ENCODE measurements around the gene ENSA. TPM values are rescaled to one million over a fixed set of nuclear protein-coding genes. Genes with fewer than 3 reads are reported as not detected.

Gene ENSA
- total and polyA plus RNA-seq, 2 experiments from 2014 or later = 114 to 200 TPM

DNA sequence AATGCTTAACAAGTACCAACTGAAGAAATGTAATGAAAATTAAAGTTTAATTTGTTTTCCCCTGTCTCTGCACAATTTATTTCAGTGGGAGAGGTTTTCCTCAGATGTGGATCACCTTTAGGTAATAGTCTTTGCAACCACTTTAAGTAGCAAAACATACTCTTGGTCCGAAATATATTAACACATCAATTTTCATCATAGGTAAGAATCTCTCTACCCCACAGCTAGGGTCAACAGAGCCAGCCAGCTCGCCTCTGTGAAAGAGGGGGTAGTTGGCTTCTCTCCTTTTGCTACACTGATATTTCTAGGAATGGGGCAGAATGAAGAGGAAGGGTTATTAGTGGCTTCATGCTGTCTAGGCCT is 25.2 kb downstream of the ENSA start:
- TF ChIP-seq JUNB (IDR thresholded peaks at IDR 0.05; ENCODE audit: unreplicated experiment) (no peak), NANOG (IDR thresholded peaks at IDR 0.05; ENCODE audit: borderline replicate concordance) (no peak), CREB1 (CRISPR knock-in tag; IDR thresholded peaks at IDR 0.05; ENCODE audit: low read depth) (no peak), POLR2AphosphoS5 (IDR thresholded peaks at IDR 0.05; ENCODE audit: low read depth) (no peak), ZNF114 (CRISPR knock-in tag; IDR thresholded peaks at IDR 0.05) (no peak), EZH2 (IDR thresholded peaks at IDR 0.05; ENCODE audit: low read depth, unreplicated experiment) (no peak)
- TF ChIP-seq, protein P1, sequence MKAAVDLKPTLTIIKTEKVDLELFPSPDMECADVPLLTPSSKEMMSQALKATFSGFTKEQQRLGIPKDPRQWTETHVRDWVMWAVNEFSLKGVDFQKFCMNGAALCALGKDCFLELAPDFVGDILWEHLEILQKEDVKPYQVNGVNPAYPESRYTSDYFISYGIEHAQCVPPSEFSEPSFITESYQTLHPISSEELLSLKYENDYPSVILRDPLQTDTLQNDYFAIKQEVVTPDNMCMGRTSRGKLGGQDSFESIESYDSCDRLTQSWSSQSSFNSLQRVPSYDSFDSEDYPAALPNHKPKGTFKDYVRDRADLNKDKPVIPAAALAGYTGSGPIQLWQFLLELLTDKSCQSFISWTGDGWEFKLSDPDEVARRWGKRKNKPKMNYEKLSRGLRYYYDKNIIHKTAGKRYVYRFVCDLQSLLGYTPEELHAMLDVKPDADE (IDR thresholded peaks at IDR 0.05) = no peak
- TF ChIP-seq, protein P2, sequence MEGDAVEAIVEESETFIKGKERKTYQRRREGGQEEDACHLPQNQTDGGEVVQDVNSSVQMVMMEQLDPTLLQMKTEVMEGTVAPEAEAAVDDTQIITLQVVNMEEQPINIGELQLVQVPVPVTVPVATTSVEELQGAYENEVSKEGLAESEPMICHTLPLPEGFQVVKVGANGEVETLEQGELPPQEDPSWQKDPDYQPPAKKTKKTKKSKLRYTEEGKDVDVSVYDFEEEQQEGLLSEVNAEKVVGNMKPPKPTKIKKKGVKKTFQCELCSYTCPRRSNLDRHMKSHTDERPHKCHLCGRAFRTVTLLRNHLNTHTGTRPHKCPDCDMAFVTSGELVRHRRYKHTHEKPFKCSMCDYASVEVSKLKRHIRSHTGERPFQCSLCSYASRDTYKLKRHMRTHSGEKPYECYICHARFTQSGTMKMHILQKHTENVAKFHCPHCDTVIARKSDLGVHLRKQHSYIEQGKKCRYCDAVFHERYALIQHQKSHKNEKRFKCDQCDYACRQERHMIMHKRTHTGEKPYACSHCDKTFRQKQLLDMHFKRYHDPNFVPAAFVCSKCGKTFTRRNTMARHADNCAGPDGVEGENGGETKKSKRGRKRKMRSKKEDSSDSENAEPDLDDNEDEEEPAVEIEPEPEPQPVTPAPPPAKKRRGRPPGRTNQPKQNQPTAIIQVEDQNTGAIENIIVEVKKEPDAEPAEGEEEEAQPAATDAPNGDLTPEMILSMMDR (conservative IDR thresholded peaks at IDR 0.05; ENCODE audit: low read depth in 2 of 2) = no peak
- ATAC-seq = no peak
- no peak overlapping the region for H3K4me3 ChIP-seq
- H2AFZ ChIP-seq = no peak overlapping the region
- no peaks in the 10 kb centered on the region for H3K27me3 ChIP-seq (ENCODE audit: insufficient read depth)
- DNase-seq (ENCODE audit: low spot score) = no peak
- H3K4me3 Mint-ChIP-seq = peak overlapping the region; percentile 22; the same call in 2 of the 3 replicates
- no peaks in the 10 kb centered on the region for H4K20me1 ChIP-seq (replicated peaks; ENCODE audit: insufficient read depth)
- H3K9me2 ChIP-seq (ENCODE audit: insufficient read depth) = peaks cover 4% of the 10 kb centered on the region; the same call in 1 of the 2 replicates
- H3F3A ChIP-seq (replicated peaks; ENCODE audit: low read depth) = peaks cover 8% of the 10 kb centered on the region
- no peaks in the 10 kb centered on the region for H3K27me3 Mint-ChIP-seq (ENCODE audit: insufficient read depth, low read depth, poor library complexity)
- no peaks in the 10 kb centered on the region for H3K36me3 ChIP-seq (ENCODE audit: insufficient read depth)
- H3K4me1 Mint-ChIP-seq = peaks cover 17% of the 10 kb centered on the region
- peaks cover 14% of the 10 kb centered on the region; the same call in 2 of the 3 replicates for H3K36me3 Mint-ChIP-seq (ENCODE audit: low read depth)
- no peaks in the 10 kb centered on the region for H3K9me3 Mint-ChIP-seq
- H3K27ac ChIP-seq (ENCODE audit: low read depth) = peak overlapping the region; percentile 84
- peak overlapping the region; percentile 7 for H3K4me2 ChIP-seq
- H3K79me2 ChIP-seq (replicated peaks; ENCODE audit: insufficient read depth) = no peaks in the 10 kb centered on the region
- peak overlapping the region; percentile 98 for H3K27ac Mint-ChIP-seq
- H3K4me1 ChIP-seq (ENCODE audit: insufficient read depth) = peaks cover 8% of the 10 kb centered on the region

DNA sequence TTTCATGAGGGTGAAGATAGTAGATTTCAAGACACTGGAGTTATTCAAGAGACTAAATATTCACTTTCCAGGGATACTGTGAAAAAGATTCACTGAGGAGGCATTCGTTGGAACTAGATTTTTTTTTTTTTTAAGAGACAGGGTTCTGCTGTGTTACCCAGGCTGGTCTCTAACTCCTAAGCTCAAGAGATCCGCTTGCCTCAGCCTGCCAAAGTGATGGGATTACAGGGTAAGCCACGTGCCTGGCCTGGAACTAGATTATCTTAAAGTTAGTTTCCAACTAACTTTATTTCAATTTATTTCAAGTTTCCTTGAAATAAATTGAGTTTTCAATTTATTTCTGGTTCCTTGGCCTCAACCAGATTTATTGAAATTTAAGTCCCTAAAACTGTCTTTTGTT is 25.7 kb downstream of the ENSA start:
- H3K4me1 Mint-ChIP-seq = peaks cover 17% of the 10 kb centered on the region
- Histone ChIP-seq H3K79me2 (replicated peaks; ENCODE audit: insufficient read depth) (no peaks in the 10 kb centered on the region), H3K36me3 (ENCODE audit: insufficient read depth) (no peaks in the 10 kb centered on the region), H4K20me1 (replicated peaks; ENCODE audit: insufficient read depth) (no peaks in the 10 kb centered on the region), H3K9me2 (ENCODE audit: insufficient read depth) (peaks cover 4% of the 10 kb centered on the region; the same call in 1 of the 2 replicates), H3K4me3 (no peak overlapping the region), H3K27me3 (ENCODE audit: insufficient read depth) (no peaks in the 10 kb centered on the region), H2AFZ (no peak overlapping the region), H3F3A (replicated peaks; ENCODE audit: low read depth) (peaks cover 8% of the 10 kb centered on the region), H3K4me1 (ENCODE audit: insufficient read depth) (peaks cover 8% of the 10 kb centered on the region), H3K4me2 (peak overlapping the region; percentile 7), H3K27ac (ENCODE audit: low read depth) (peak overlapping the region; percentile 84)
- peak overlapping the region; percentile 87 for H3K27ac Mint-ChIP-seq
- ATAC-seq (no peak), DNase-seq (ENCODE audit: low spot score) (no peak)
- H3K36me3 Mint-ChIP-seq (ENCODE audit: low read depth) = peaks cover 11% of the 10 kb centered on the region; the same call in 2 of the 3 replicates
- no peaks in the 10 kb centered on the region for H3K9me3 Mint-ChIP-seq
- H3K27me3 Mint-ChIP-seq (ENCODE audit: insufficient read depth, low read depth, poor library complexity) = peaks cover 1% of the 10 kb centered on the region
- no peak overlapping the region for H3K4me3 Mint-ChIP-seq
- no peak for TF ChIP-seq ZNF331 (CRISPR knock-in tag; IDR thresholded peaks at IDR 0.05; ENCODE audit: low read depth)
- TF ChIP-seq STAT1 (IDR thresholded peaks at IDR 0.05; ENCODE audit: unreplicated experiment) = no peak
- TF ChIP-seq, protein P1 (IDR thresholded peaks at IDR 0.05) = no peak
- TF ChIP-seq, protein P2 (conservative IDR thresholded peaks at IDR 0.05; ENCODE audit: low read depth in 2 of 2) = no peak
